ENCODE measurements around the gene EEF1G. TPM values are rescaled to one million over a fixed set of nuclear protein-coding genes. Genes with fewer than 3 reads are reported as not detected.

Gene EEF1G
- total RNA-seq, 1 experiment from 2014 or later, result 1,667 TPM

- TF ChIP-seq ARID4B (CRISPR knock-in tag; IDR thresholded peaks at IDR 0.05; ENCODE audit: borderline replicate concordance), result peak; percentile 44; the same call in 1 of the 2 replicates
- peak; percentile 55; the same call in 1 of the 2 replicates for TF ChIP-seq MAX (CRISPR knock-in tag; IDR thresholded peaks at IDR 0.05)
- peak; percentile 67 for TF ChIP-seq CREM (CRISPR knock-in tag; IDR thresholded peaks at IDR 0.05)
- TF ChIP-seq JAZF1 (CRISPR knock-in tag; IDR thresholded peaks at IDR 0.05), result no peak
- no peak for TF ChIP-seq EMX1 (CRISPR knock-in tag; IDR thresholded peaks at IDR 0.05)
- TF ChIP-seq MXD4 (CRISPR knock-in tag; IDR thresholded peaks at IDR 0.05; ENCODE audit: borderline replicate concordance), result no peak
Measured at GRCh38 chr11:62573592-62574362, at the start of gene EEF1G (continued).

- TF ChIP-seq ATF1 (CRISPR knock-in tag; IDR thresholded peaks at IDR 0.05) (0 out of 2 replicates have a peak, but pooled peaks have one; percentile 5), OVOL2 (CRISPR knock-in tag; IDR thresholded peaks at IDR 0.05; ENCODE audit: borderline replicate concordance) (no peak)
- H3K4me3 Mint-ChIP-seq, result peak overlapping the region; percentile 97
- CTCF ChIA-PET, result interaction anchor here (0.9 to 4.5 kb wide), 10 partner anchors 11 to 198 kb away, joined by 3 to 51 read pairs (median 6); partner anchors contain the start of genes EEF1G, EML3, ROM1 and TUT1
- peaks cover 16% of the 10 kb centered on the region for H3K4me1 Mint-ChIP-seq
- POLR2A ChIA-PET, result interaction anchor here (0.7 to 3.0 kb wide), 17 partner anchors 9 to 239 kb away, joined by 3 to 37 read pairs (median 7); partner anchors contain the start of genes BSCL2, C11orf98, CSKMT and EEF1G
- no peaks in the 10 kb centered on the region for H3K27me3 Mint-ChIP-seq (ENCODE audit: low read depth)
- DNase-seq (ENCODE audit: low spot score) (no peak), ATAC-seq (no peak)
- peak overlapping the region; percentile 91 for H3K27ac Mint-ChIP-seq
- H3K9me3 Mint-ChIP-seq, result no peaks in the 10 kb centered on the region
- peaks cover 27% of the 10 kb centered on the region for H3K36me3 Mint-ChIP-seq
Measured at GRCh38 chr11:62622476-62623089, 48.9 kb upstream of the EEF1G start.

GRCh38 chr11:62621567-62622470 is 48.1 kb upstream of the EEF1G start, which contains the start of gene B3GAT3:
TSS of gene B3GAT3 (minus strand) at chr11:62621986. CDS start at chr11:62621947, 39 bp downstream.
- peaks cover 16% of the 10 kb centered on the region for H3K4me1 Mint-ChIP-seq
- CTCF ChIA-PET, result interaction anchor here (0.6 to 4.5 kb wide), 21 partner anchors 10 to 227 kb away, joined by 3 to 51 read pairs (median 4); partner anchors contain the start of genes BSCL2, C11orf98, EEF1G and EML3
- H3K27me3 Mint-ChIP-seq (ENCODE audit: low read depth), result no peaks in the 10 kb centered on the region
- peak within 1 kb of the TSS; percentile 93 for H3K27ac Mint-ChIP-seq
- ATAC-seq, result peak; percentile 97
- peak within 1 kb of the TSS; percentile 97 for H3K4me3 Mint-ChIP-seq
- POLR2A ChIA-PET, result interaction anchor here (0.6 to 3.0 kb wide), 22 partner anchors 9 to 240 kb away, joined by 3 to 37 read pairs (median 6); partner anchors contain the start of genes BSCL2, C11orf98, CSKMT and EEF1G
- DNase-seq (ENCODE audit: low spot score), result peak; percentile 99
- no peaks in the 10 kb centered on the region for H3K9me3 Mint-ChIP-seq
- peaks cover 19% of the 10 kb centered on the region for H3K36me3 Mint-ChIP-seq
- TF ChIP-seq NR2C2 (CRISPR knock-in tag; IDR thresholded peaks at IDR 0.05) (no peak), EMX1 (CRISPR knock-in tag; IDR thresholded peaks at IDR 0.05) (no peak), E2F1 (CRISPR knock-in tag; IDR thresholded peaks at IDR 0.05) (no peak), AR (CRISPR knock-in tag; IDR thresholded peaks at IDR 0.05) (no peak), CTCF (IDR thresholded peaks at IDR 0.05) (no peak), CBFB (CRISPR knock-in tag; IDR thresholded peaks at IDR 0.05; ENCODE audit: low read depth) (no peak), GTF2I (CRISPR knock-in tag; conservative IDR thresholded peaks at IDR 0.05) (no peak), RELA (CRISPR knock-in tag; IDR thresholded peaks at IDR 0.05; ENCODE audit: borderline replicate concordance) (no peak), IRF1 (CRISPR knock-in tag; IDR thresholded peaks at IDR 0.05) (no peak), HMGA2 (CRISPR knock-in tag; IDR thresholded peaks at IDR 0.05) (no peak)

Data from WTC11 (cell line).